IMR-90 (cell line): ENCODE data around the gene H6PD. TPM values are rescaled to one million over a fixed set of nuclear protein-coding genes. Genes with fewer than 3 reads are reported as not detected.

Experiments
- ATAC-seq: fragments of 200-7000 bp; cut with Tn5 transposase; 2 replicates; pipeline ENCODE4 v1.9.1; 2020; ENCODE audit warnings: low read depth, mild to moderate bottlenecking, moderate library complexity
- BruUV-seq: library from RNA; stranded (reverse); fragments of 400-500 nt; replicated peaks from 2 replicates; lab custom pipeline; 2021; lab: Mats Ljungman, UMichigan
- CTCF ChIA-PET: fragments of 300-600 bp; formaldehyde crosslinking; extraction: SDS; loops from one replicate; lab custom pipeline; 2021; ENCODE audit warnings: antibody characterized with exemption; lab: Yijun Ruan, JAX
- POLR2A ChIA-PET: fragments of 300-600 bp; sonication (Branson Sonifier 250); formaldehyde crosslinking; loops from one replicate; lab custom pipeline; 2022; ENCODE audit warnings: antibody characterized with exemption; ENCODE audit not compliant: unreplicated experiment; lab: Charles Lee
- DNase-seq: peaks from one replicate; pipeline ENCODE4 v3.0.0; 2013
- H2AFZ ChIP-seq: replicated peaks from 2 replicates; pipeline ENCODE3; 2013; ENCODE audit warnings: low read length, mild to moderate bottlenecking; ENCODE audit not compliant: poor library complexity
- H2AK5ac ChIP-seq: 2 replicates; pipeline ENCODE4 v1.6.1; 2013; ENCODE audit warnings: low read depth, low read length, inconsistent platforms
- H2AK9ac ChIP-seq: replicated peaks from 2 replicates; pipeline ENCODE3; 2013; ENCODE audit warnings: mild to moderate bottlenecking, low read depth, low read length, moderate library complexity; ENCODE audit not compliant: poor library complexity
- H2BK120ac ChIP-seq: 2 replicates; pipeline ENCODE4 v1.6.1; 2013; ENCODE audit warnings: low read depth, low read length, inconsistent platforms
- H2BK15ac ChIP-seq: 3 replicates; pipeline ENCODE4 v1.6.1; 2013; ENCODE audit warnings: low read depth, low read length, inconsistent platforms
- H2BK20ac ChIP-seq: 2 replicates; pipeline ENCODE4 v1.6.1; 2013; ENCODE audit warnings: low read depth, mild to moderate bottlenecking, inconsistent platforms, low read length, moderate library complexity
- H2BK5ac ChIP-seq: 2 replicates; pipeline ENCODE4 v1.6.1; 2013; ENCODE audit warnings: mild to moderate bottlenecking, low read depth, low read length, inconsistent platforms; ENCODE audit not compliant: poor library complexity, severe bottlenecking
- H3K14ac ChIP-seq: replicated peaks from 2 replicates; pipeline ENCODE4 v1.6.1; 2013; ENCODE audit warnings: low read depth, low read length, inconsistent platforms
- H3K18ac ChIP-seq: 2 replicates; pipeline ENCODE4 v1.6.1; 2013; ENCODE audit warnings: low read depth, low read length, control low read depth
- H3K23ac ChIP-seq: 2 replicates; pipeline ENCODE4 v1.6.1; 2013; ENCODE audit warnings: low read depth, low read length, inconsistent platforms
- H3K27ac ChIP-seq: 2 replicates; pipeline ENCODE4 v1.5.1; 2013; ENCODE audit warnings: mild to moderate bottlenecking, control low read depth, low read length; ENCODE audit not compliant: insufficient read depth
- H3K27me3 ChIP-seq: 2 replicates; pipeline ENCODE4 v1.6.1; 2013; ENCODE audit warnings: low read length; ENCODE audit not compliant: control insufficient read depth, insufficient read depth
- H3K36me3 ChIP-seq: 2 replicates; pipeline ENCODE4 v1.6.1; 2013; ENCODE audit warnings: low read length, mixed read lengths; ENCODE audit not compliant: control insufficient read depth, insufficient read depth
- H3K4ac ChIP-seq: 2 replicates; pipeline ENCODE4 v1.6.1; 2013; ENCODE audit warnings: low read depth, low read length, inconsistent platforms
- H3K4me1 ChIP-seq: 2 replicates; pipeline ENCODE4 v1.6.1; 2013; ENCODE audit warnings: low read length, mixed read lengths; ENCODE audit not compliant: control insufficient read depth, insufficient read depth
- H3K4me2 ChIP-seq: 2 replicates; pipeline ENCODE4 v1.6.1; 2013; ENCODE audit warnings: low read depth, mild to moderate bottlenecking, control low read depth, low read length, moderate library complexity
- H3K4me3 ChIP-seq: 2 replicates; pipeline ENCODE4 v1.5.1; 2013; ENCODE audit warnings: low read depth, mild to moderate bottlenecking, control low read depth, low read length, moderate library complexity; ENCODE audit not compliant: insufficient read depth
- H3K56ac ChIP-seq: 2 replicates; pipeline ENCODE4 v1.6.1; 2013; ENCODE audit warnings: low read length, inconsistent platforms; ENCODE audit not compliant: insufficient read depth; ENCODE audit errors: extremely low read depth
- H3K79me1 ChIP-seq, 2 experiments: 2 replicates each; pipeline ENCODE4 v1.6.1; 2013; ENCODE audit warnings: low read length in 2 of 2, inconsistent platforms in 1 of 2, low read depth in 1 of 2
- H3K9ac ChIP-seq: 2 replicates; pipeline ENCODE4 v1.6.1; 2013; ENCODE audit warnings: low read depth, low read length, control low read depth
- H3K9me1 ChIP-seq: 2 replicates; pipeline ENCODE4 v1.6.1; 2013; ENCODE audit warnings: low read length, inconsistent platforms; ENCODE audit not compliant: insufficient read depth
- H3K9me3 ChIP-seq: 2 replicates; pipeline ENCODE4 v1.6.1; 2013; ENCODE audit warnings: low read length; ENCODE audit not compliant: control insufficient read depth, insufficient read depth
- H4K20me1 ChIP-seq: 2 replicates; pipeline ENCODE4 v1.6.1; 2013; ENCODE audit warnings: low read length, inconsistent platforms; ENCODE audit not compliant: insufficient read depth
- H4K5ac ChIP-seq: 2 replicates; pipeline ENCODE4 v1.6.1; 2013; ENCODE audit warnings: mild to moderate bottlenecking, low read depth, low read length, control low read depth
- H4K8ac ChIP-seq, 2 experiments: 2 replicates each; pipeline ENCODE4 v1.6.1; 2013; ENCODE audit warnings: low read depth in 2 of 2, low read length in 2 of 2, control low read depth in 1 of 2, inconsistent platforms in 1 of 2
- H4K91ac ChIP-seq: 2 replicates; pipeline ENCODE4 v1.6.1; 2013; ENCODE audit warnings: low read depth, low read length, inconsistent platforms; ENCODE audit not compliant: insufficient read depth
- CEBPB ChIP-seq: IDR thresholded peaks from 2 replicates; pipeline ENCODE4 v1.6.1; 2012; ENCODE audit warnings: low read depth, low read length, improper control_type of control experiment
- MAZ ChIP-seq: IDR thresholded peaks from 2 replicates; pipeline ENCODE4 v1.6.1; 2012; ENCODE audit warnings: low read depth, mild to moderate bottlenecking, low read length, improper control_type of control experiment, moderate library complexity, borderline replicate concordance
- MXI1 ChIP-seq: IDR thresholded peaks from 2 replicates; pipeline ENCODE4 v1.6.1; 2012; ENCODE audit warnings: low read depth, mild to moderate bottlenecking, low read length, moderate library complexity, borderline replicate concordance
- NFE2L2 ChIP-seq: fragments of 150-350 bp; IDR thresholded peaks from 2 replicates; pipeline ENCODE4 v1.6.1; 2016; ENCODE audit warnings: low read depth, mild to moderate bottlenecking, low read length
- RAD21 ChIP-seq: IDR thresholded peaks from 2 replicates; pipeline ENCODE4 v1.6.1; 2012; ENCODE audit warnings: low read length, improper control_type of control experiment
- SMC3 ChIP-seq: fragments of 150-350 bp; IDR thresholded peaks from 2 replicates; pipeline ENCODE4 v1.6.1; 2016; ENCODE audit warnings: low read depth, mild to moderate bottlenecking, antibody characterized with exemption, low read length, moderate library complexity
- WGBS, 2 experiments: methylation state at CpG; one replicate each; pipeline versions ENCODE4 v1.1.5 to v1.1.7; 2013; ENCODE audit warnings: missing lambda C conversion rate in 2 of 2; ENCODE audit not compliant: insufficient read length in 1 of 2; ENCODE audit errors: extremely low coverage in 2 of 2; 5-methylcytosine and 5-hydroxymethylcytosine counted together
- dilution Hi-C: fragments of 300-500 bp; cut with HindIII; formaldehyde crosslinking; loops from one replicate; pipeline ENCODE4 v1.14.3; 2018; ENCODE audit warnings: low sequenced_read_pairs; ENCODE audit not compliant: unreplicated experiment
- in situ Hi-C: fragments of 300-500 bp; cut with MboI; formaldehyde crosslinking; loops from 3 replicates; pipeline ENCODE4 v1.14.3; 2019; ENCODE audit warnings: low sequenced_read_pairs, inconsistent platforms, mixed read lengths
- intact Hi-C: fragments of 100-400 bp; cut with micrococcal nuclease; formaldehyde crosslinking; loops from 2 replicates; pipeline ENCODE4 v1.10.0; 2022
- polyA plus RNA-seq, 3 experiments: library from polyadenylated mRNA; depleted of rRNA; stranded (reverse); fragments of >200 nt; gene quantifications; 2 replicates each; pipeline ENCODE4 v1.2.3, GENCODE V29; 2012; ENCODE audit warnings: low replicate concordance in 1 of 3
- total RNA-seq: library from RNA; depleted of rRNA; stranded (reverse); fragments of >200 nt; gene quantifications from 2 replicates; pipeline ENCODE4 v1.2.3, GENCODE V29; 2012

The H6PD gene
- total and polyA plus RNA-seq, 2 of the 4 experiments (the other 2 are of a cell fraction) = 9.3 to 22.1 TPM

- no peak overlapping the region for H3K27ac ChIP-seq
- ChIA-PET POLR2A (interaction anchor here (0.6 kb wide), 1 partner anchor 590 kb away, joined by 3 read pairs; no protein-coding TSS in a partner anchor), CTCF (interaction anchor here (0.6 kb wide), 1 partner anchor 107 kb away, joined by 3 read pairs; no protein-coding TSS in a partner anchor)
- 80% methylated on average over 1 of the region's 10 CpGs; no CpG with 5 or more reads in 1 of the 2 experiments for WGBS, 2 experiments
- no TSS peak for BruUV-seq
- DNase-seq (no peak), ATAC-seq (no peak)
- no peak overlapping the region for H2AK9ac ChIP-seq
- H4K20me1 ChIP-seq = peaks cover 95% of the 10 kb centered on the region
- no peak overlapping the region for H3K9ac ChIP-seq
- intact Hi-C loops = no loop called here
- H3K23ac ChIP-seq = no peak overlapping the region
- peaks cover 29 to 92% of the 10 kb centered on the region in 2 experiments for H3K79me1 ChIP-seq
- H3K56ac ChIP-seq = no peak overlapping the region
- dilution Hi-C loops = no loop called here
- no peak for TF ChIP-seq MXI1
- no peak for TF ChIP-seq CEBPB
- no peak for TF ChIP-seq SMC3
- TF ChIP-seq RAD21 = no peak
- TF ChIP-seq NFE2L2 = no peak
- TF ChIP-seq MAZ = no peak
- H2AFZ ChIP-seq = no peak overlapping the region
- H3K36me3 ChIP-seq = no peaks in the 10 kb centered on the region
- H3K4me2 ChIP-seq = no peak overlapping the region
- no peak overlapping the region for H3K4ac ChIP-seq
- no peaks in the 10 kb centered on the region for H3K27me3 ChIP-seq
- H3K4me3 ChIP-seq = no peak overlapping the region
- in situ Hi-C loops = no loop called here
- no peak overlapping the region for H2BK5ac ChIP-seq
- no peak overlapping the region for H4K5ac ChIP-seq
- no peak overlapping the region for H4K91ac ChIP-seq
- H2BK15ac ChIP-seq = no peak overlapping the region
- H3K14ac ChIP-seq = no peak overlapping the region
- H4K8ac ChIP-seq = no peak overlapping the region
- H2AK5ac ChIP-seq = no peak overlapping the region
- H3K9me1 ChIP-seq = peaks cover 28% of the 10 kb centered on the region
- H3K9me3 ChIP-seq = no peaks in the 10 kb centered on the region
- peaks cover 15% of the 10 kb centered on the region for H3K4me1 ChIP-seq
- no peak overlapping the region for H3K18ac ChIP-seq
- H2BK120ac ChIP-seq = no peak overlapping the region
- no peak overlapping the region for H2BK20ac ChIP-seq
Observed at GRCh38 chr1:9311029-9311428, 76.5 kb downstream of the H6PD start.
